DOHH2 (cell line): ENCODE measurements around the gene TXLNG.
A peak's percentile ranks its signal among the peaks of the same experiment; 100 is the strongest.

ENCODE experiments used
- H3F3A ChIP-seq: fragments of 200-600 bp; sonication (generic), shearing (Covaris generic); 2 replicates; pipeline ENCODE4 v1.6.0; 2016; ENCODE audit warnings: antibody characterized with exemption, mild to moderate bottlenecking; ENCODE audit not compliant: control insufficient read depth, insufficient read depth
- H3K27ac ChIP-seq: fragments of 200-600 bp; sonication (generic); 2 replicates; pipeline ENCODE4 v1.5.1; 2014; ENCODE audit warnings: low read depth, mild to moderate bottlenecking, low read length, moderate library complexity
- H3K27me3 ChIP-seq: fragments of 200-600 bp; sonication (generic); 2 replicates; pipeline ENCODE4 v1.6.1; 2014; ENCODE audit warnings: mild to moderate bottlenecking, low read length, mixed read lengths; ENCODE audit not compliant: control insufficient read depth
- H3K36me3 ChIP-seq: fragments of 200-600 bp; sonication (generic); 2 replicates; pipeline ENCODE4 v1.6.1; 2014; ENCODE audit warnings: mild to moderate bottlenecking, low read length, moderate library complexity, mixed read lengths; ENCODE audit not compliant: control insufficient read depth
- H3K4me1 ChIP-seq: fragments of 200-600 bp; sonication (generic); 2 replicates; pipeline ENCODE4 v1.6.1; 2014; ENCODE audit warnings: mild to moderate bottlenecking, low read length, mixed read lengths; ENCODE audit not compliant: control insufficient read depth
- H3K4me2 ChIP-seq: fragments of 200-600 bp; sonication (generic); 2 replicates; pipeline ENCODE4 v1.6.0; 2014; ENCODE audit warnings: mild to moderate bottlenecking, low read length, moderate library complexity
- H3K4me3 ChIP-seq: fragments of 200-600 bp; sonication (generic); 2 replicates; pipeline ENCODE4 v1.5.1; 2014; ENCODE audit warnings: mild to moderate bottlenecking, low read length, mixed read lengths
- H3K79me2 ChIP-seq: fragments of 200-600 bp; sonication (generic); 2 replicates; pipeline ENCODE4 v1.6.1; 2014; ENCODE audit warnings: mild to moderate bottlenecking, low read length, mixed read lengths; ENCODE audit not compliant: control insufficient read depth
- H3K9me2 ChIP-seq: fragments of 200-600 bp; sonication (generic); replicated peaks from 2 replicates; pipeline ENCODE4 v1.6.1; 2014; ENCODE audit warnings: mild to moderate bottlenecking, low read length, mixed read lengths; ENCODE audit not compliant: control insufficient read depth
- H3K9me3 ChIP-seq: fragments of 200-600 bp; sonication (generic); 2 replicates; pipeline ENCODE4 v1.6.1; 2014; ENCODE audit warnings: antibody characterized with exemption, low read length, mixed read lengths; ENCODE audit not compliant: control insufficient read depth, insufficient read depth
- H4K20me1 ChIP-seq: fragments of 200-600 bp; sonication (generic); 2 replicates; pipeline ENCODE4 v1.6.0; 2014; ENCODE audit warnings: low read depth, mild to moderate bottlenecking, antibody characterized with exemption, low read length, moderate library complexity; ENCODE audit not compliant: control insufficient read depth, insufficient read depth
- EZH2phosphoT487 ChIP-seq: fragments of 200-600 bp; sonication (generic); IDR thresholded peaks from 2 replicates; pipeline ENCODE4 v1.6.1; 2017; ENCODE audit warnings: borderline replicate concordance, mild to moderate bottlenecking, antibody characterized with exemption, low read length, moderate library complexity, mixed read lengths
- TF ChIP-seq, protein P1 (sequence below): fragments of 200-600 bp; sonication (generic); IDR thresholded peaks from one replicate; pipeline ENCODE4 v1.5.1; 2014; ENCODE audit warnings: antibody characterized with exemption, mild to moderate bottlenecking, low read depth, low read length; ENCODE audit not compliant: poor library complexity, severe bottlenecking

The TXLNG gene

DNA sequence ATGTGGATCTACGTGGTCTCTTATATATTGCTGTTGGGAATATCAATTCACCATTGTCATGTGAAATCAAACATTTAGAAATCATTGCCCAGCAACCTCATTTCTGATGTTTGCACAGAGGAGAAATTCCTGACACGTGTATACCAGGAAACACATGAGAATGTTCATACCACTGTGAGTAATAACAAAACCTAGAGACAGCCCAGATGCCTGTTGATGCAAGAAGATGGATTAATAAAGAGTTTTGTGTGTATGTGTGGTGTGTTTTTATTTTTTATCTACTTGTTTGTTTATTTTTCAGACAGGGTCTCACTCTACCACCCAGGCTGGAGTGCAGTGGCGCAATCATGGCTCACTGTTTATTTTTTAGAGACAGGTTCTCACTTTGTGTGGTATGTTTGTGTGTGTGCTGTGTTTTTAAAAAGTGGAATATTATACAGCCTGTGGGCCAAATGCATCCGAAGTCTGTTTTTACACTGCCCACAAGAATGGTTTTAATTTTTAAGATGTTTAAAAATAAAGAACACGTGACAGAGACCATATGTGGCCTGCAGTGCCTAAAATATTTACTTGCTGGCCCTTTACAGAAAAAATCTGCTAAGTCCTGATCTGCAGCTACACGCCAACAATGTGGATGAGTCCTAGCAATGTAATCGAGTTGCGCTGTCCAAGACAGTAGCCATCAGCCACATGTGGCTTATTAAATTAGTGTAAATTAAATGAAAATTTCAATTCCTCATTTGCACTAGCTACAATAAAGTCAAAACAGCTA lies 39.2 kb downstream of the TXLNG start:
- no peak overlapping the region for H3K4me2 ChIP-seq
- no peaks in the 10 kb centered on the region for H4K20me1 ChIP-seq
- no peaks in the 10 kb centered on the region for H3F3A ChIP-seq
- peaks cover 7% of the 10 kb centered on the region; the same call in 1 of the 2 replicates for H3K4me1 ChIP-seq
- no peaks in the 10 kb centered on the region for H3K9me2 ChIP-seq
- peaks cover 7% of the 10 kb centered on the region; the same call in 1 of the 2 replicates for H3K79me2 ChIP-seq
- H3K4me3 ChIP-seq = no peak overlapping the region
- H3K27me3 ChIP-seq = no peaks in the 10 kb centered on the region
- H3K27ac ChIP-seq = no peak overlapping the region
- no peak for TF ChIP-seq EZH2phosphoT487
- TF ChIP-seq, protein P1, sequence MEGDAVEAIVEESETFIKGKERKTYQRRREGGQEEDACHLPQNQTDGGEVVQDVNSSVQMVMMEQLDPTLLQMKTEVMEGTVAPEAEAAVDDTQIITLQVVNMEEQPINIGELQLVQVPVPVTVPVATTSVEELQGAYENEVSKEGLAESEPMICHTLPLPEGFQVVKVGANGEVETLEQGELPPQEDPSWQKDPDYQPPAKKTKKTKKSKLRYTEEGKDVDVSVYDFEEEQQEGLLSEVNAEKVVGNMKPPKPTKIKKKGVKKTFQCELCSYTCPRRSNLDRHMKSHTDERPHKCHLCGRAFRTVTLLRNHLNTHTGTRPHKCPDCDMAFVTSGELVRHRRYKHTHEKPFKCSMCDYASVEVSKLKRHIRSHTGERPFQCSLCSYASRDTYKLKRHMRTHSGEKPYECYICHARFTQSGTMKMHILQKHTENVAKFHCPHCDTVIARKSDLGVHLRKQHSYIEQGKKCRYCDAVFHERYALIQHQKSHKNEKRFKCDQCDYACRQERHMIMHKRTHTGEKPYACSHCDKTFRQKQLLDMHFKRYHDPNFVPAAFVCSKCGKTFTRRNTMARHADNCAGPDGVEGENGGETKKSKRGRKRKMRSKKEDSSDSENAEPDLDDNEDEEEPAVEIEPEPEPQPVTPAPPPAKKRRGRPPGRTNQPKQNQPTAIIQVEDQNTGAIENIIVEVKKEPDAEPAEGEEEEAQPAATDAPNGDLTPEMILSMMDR = no peak
- peaks cover 76% of the 10 kb centered on the region for H3K36me3 ChIP-seq
- no peaks in the 10 kb centered on the region for H3K9me3 ChIP-seq

DNA sequence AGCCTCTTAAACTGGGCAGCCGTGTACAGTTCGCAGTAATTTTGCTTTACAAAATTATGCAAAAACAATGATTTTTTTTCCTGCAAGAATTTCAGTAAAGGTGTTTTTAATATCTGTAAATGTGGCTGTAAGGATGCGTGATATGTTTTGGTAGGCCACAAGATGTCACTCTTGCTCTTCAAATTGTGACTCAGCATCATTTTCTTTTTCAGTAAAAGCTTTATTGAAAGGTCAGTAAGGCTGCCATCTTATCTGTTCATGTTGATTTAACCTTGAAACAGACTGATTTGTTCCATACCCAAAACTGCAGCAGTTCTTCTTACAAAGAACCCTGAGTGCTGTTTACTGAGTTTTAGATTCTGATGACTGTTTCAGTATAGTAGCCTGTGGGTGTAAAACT lies 39.9 kb downstream of the TXLNG start:
- H3K4me2 ChIP-seq = no peak overlapping the region
- H3K27me3 ChIP-seq = no peaks in the 10 kb centered on the region
- H3K79me2 ChIP-seq = peaks cover 7% of the 10 kb centered on the region; the same call in 1 of the 2 replicates
- H3F3A ChIP-seq = no peaks in the 10 kb centered on the region
- H3K9me2 ChIP-seq = no peaks in the 10 kb centered on the region
- peaks cover 7% of the 10 kb centered on the region; the same call in 1 of the 2 replicates for H3K4me1 ChIP-seq
- no peak overlapping the region for H3K27ac ChIP-seq
- no peaks in the 10 kb centered on the region for H4K20me1 ChIP-seq
- TF ChIP-seq EZH2phosphoT487 = no peak
- TF ChIP-seq, protein P1 = peak; percentile 46
- no peak overlapping the region for H3K4me3 ChIP-seq
- no peaks in the 10 kb centered on the region for H3K9me3 ChIP-seq
- H3K36me3 ChIP-seq = peaks cover 75% of the 10 kb centered on the region

DNA sequence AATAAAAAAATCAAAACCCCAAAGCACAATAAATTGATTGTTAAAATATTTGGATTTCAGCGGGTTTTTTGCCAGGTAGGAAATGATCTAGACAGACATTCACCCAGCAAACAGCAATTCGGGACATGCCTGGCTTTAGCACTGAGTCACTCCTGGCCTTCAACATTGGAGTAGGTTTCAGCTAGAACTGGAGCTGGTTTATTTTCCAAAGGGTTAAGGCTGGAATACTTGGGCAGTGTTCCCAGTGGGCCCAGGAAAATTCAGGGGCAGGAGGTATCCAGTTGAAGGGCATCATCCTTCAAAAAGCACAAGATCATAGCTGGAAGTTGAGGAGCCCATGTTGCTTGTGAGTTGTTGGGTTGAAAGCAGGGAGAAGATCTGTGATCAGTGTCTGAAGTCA lies 41.0 kb downstream of the TXLNG start:
- Histone ChIP-seq H3K4me3 (no peak overlapping the region), H3K36me3 (peaks cover 80% of the 10 kb centered on the region)

More for the DNA sequence above, 41.0 kb downstream of the TXLNG start:
- H3K9me3 ChIP-seq = no peaks in the 10 kb centered on the region
- no peaks in the 10 kb centered on the region for H3K27me3 ChIP-seq
- no peaks in the 10 kb centered on the region for H4K20me1 ChIP-seq
- peaks cover 7% of the 10 kb centered on the region; the same call in 1 of the 2 replicates for H3K79me2 ChIP-seq
- no peak overlapping the region for H3K27ac ChIP-seq
- H3F3A ChIP-seq = no peaks in the 10 kb centered on the region
- H3K4me1 ChIP-seq = peaks cover 7% of the 10 kb centered on the region; the same call in 1 of the 2 replicates
- H3K9me2 ChIP-seq = no peaks in the 10 kb centered on the region
- no peak for TF ChIP-seq EZH2phosphoT487
- TF ChIP-seq, protein P1 = no peak
- no peak overlapping the region for H3K4me2 ChIP-seq
